DMS53 treated with DMSO at 0.1 percent for 48 hours (cell line): Measurements from ENCODE around the gene IL19.
"Not testable (repeated sequence)": the region's sequence is repeated elsewhere in the genome, so short reads cannot be mapped to it uniquely, and the experiment has no call there.

Experiments used
- DNase-seq: peaks from one replicate; lab custom pipeline; 2025; ENCODE audit not compliant: unreplicated experiment; lab: John Stamatoyannopoulos, UW

IL19 gene

GRCh38 chr1:206829282-206829681 is 58.7 kb downstream of the IL19 start:
- DNase-seq = no peak

GRCh38 chr1:206829875-206830274 is 59.3 kb downstream of the IL19 start:
- no peak for DNase-seq

- no peak for DNase-seq
Observed at GRCh38 chr1:206831650-206832049, 61.1 kb downstream of the IL19 start.

GRCh38 chr1:206832352-206832880 is 61.8 kb downstream of the IL19 start:
- DNase-seq = no peak

GRCh38 chr1:206833106-206833680 is 62.6 kb downstream of the IL19 start:
- no peak for DNase-seq

- no peak for DNase-seq
Observed at GRCh38 chr1:206833801-206834200, 63.2 kb downstream of the IL19 start.

GRCh38 chr1:206834217-206834616 is 63.6 kb downstream of the IL19 start:
- no peak for DNase-seq

GRCh38 chr1:206834711-206835110 is 64.1 kb downstream of the IL19 start:
- no peak for DNase-seq

- no peak for DNase-seq
Observed at GRCh38 chr1:206835186-206835585, 64.6 kb downstream of the IL19 start.

GRCh38 chr1:206836111-206836510 is 65.5 kb downstream of the IL19 start:
- DNase-seq = no peak

GRCh38 chr1:206839006-206839560 is 68.5 kb downstream of the IL19 start:
- DNase-seq = no peak

- DNase-seq = no peak
Observed at GRCh38 chr1:206839857-206840256, 69.3 kb downstream of the IL19 start.

- DNase-seq = no peak
Observed at GRCh38 chr1:206841609-206842323, 71.2 kb downstream of the IL19 start.

- DNase-seq = no peak
Observed at GRCh38 chr1:206842854-206843253, 72.3 kb downstream of the IL19 start.

- no peak for DNase-seq
Observed at GRCh38 chr1:206843626-206844025, 73.1 kb downstream of the IL19 start.

- DNase-seq = no peak
Observed at GRCh38 chr1:206846487-206846886, 75.9 kb downstream of the IL19 start.

GRCh38 chr1:206847337-206847834 is 76.8 kb downstream of the IL19 start:
- no peak for DNase-seq

GRCh38 chr1:206847946-206848345 is 77.4 kb downstream of the IL19 start:
- no peak for DNase-seq

GRCh38 chr1:206850401-206850800 is 79.8 kb downstream of the IL19 start:
- DNase-seq = no peak

- DNase-seq = no peak
Observed at GRCh38 chr1:206851341-206852010, 80.9 kb downstream of the IL19 start.

- not testable (repeated sequence) for DNase-seq
Observed at GRCh38 chr1:206852662-206853061, 82.1 kb downstream of the IL19 start.

GRCh38 chr1:206853696-206854095 is 83.1 kb downstream of the IL19 start:
- not testable (repeated sequence) for DNase-seq
